A549 treated with AZD9567 at 1 μM for 4 hours (cell line): ENCODE results near the gene ABCA8. TPM values are rescaled to one million over a fixed set of nuclear protein-coding genes. Genes with fewer than 3 reads are reported as not detected.

Experiments
- total RNA-seq: library from RNA; stranded (reverse); fragments of 200-300 nt; extraction: Qiagen RNA extraction; gene quantifications from 5 replicates; pipeline ENCODE4 v1.2.3, GENCODE V29; 2022; ENCODE audit not compliant: insufficient read depth

The ABCA8 gene
- total RNA-seq, result 0.16 to 0.42 TPM (median 0.27 TPM) in 4 of 5 replicates, not detected in the other

GRCh38 chr17:68955181-68955841 lies at the start of gene ABCA8:
Gene ABCA8 (minus strand): TSS chr17:68955392. CDS start chr17:68942034, 13,358 bp downstream.

Other genes starting within 250 kb of the ABCA8 start
- gene ABCA9, start 105.5 kb upstream of the ABCA8 start, total RNA-seq, result 0.02 TPM in 1 of 5 replicates, not detected in the others
- 0.03 TPM in 1 of 5 replicates, not detected in the others for gene ABCA6, start 186.5 kb upstream of the ABCA8 start, total RNA-seq